ENCODE measurements around the gene LSM4.

Gene LSM4

DNA sequence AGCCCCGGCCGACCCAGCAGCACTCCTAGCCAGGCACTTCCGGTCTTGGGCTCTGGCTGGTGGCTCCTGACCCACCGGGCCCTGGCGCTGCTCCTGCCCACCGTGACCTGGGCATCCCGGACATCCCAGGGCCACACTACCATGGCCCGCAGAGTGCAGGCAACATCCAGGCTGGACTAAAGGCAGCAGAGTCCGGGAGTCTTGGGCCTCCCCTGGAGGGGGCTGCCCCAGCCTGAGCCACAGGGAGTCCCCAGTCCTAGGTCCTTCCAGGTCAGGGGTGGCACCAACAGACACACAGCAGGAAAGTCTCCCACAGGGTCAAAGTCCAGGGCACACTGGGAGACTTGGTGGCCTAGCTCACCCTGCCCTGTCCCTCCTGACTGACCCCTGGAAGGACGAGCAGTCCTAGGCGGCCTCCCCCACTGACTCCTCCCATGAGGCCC is 10.8 kb downstream of the LSM4 start:
- FAIRE-seq, result no peak
- no peak for DNase-seq (ENCODE audit: insufficient read length, low spot score)

DNA sequence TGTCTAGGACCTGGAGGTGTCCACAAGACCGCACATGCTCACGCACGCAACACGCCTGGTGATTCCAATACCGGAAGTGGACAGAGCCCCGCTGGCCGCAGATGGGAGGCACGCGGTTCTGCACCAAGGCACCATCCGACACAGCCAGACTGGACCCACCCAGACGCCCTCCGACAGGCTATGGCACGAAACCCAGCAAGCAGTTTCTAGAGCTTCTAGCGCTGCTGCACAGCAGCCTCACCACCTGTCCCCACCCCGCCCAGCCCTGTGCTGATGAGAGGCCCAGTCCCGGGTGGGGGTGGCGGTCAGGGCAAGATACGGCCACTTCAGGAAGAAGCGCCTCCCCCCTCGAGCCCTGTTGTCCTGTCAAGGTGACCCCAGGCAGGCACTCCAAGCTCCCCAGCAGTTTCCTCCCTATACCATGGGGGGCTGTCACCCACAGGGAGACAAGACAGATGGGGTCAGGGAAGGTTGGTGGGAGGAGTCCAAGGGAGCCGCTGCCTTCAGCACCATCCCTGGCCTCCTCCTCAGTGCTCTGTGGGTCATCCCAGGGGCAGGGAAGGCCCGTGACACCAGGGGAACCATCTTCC is 11.3 kb downstream of the LSM4 start:
- no peak for FAIRE-seq
- DNase-seq (ENCODE audit: insufficient read length, low spot score), result no peak

GRCh38 chr19:18310966-18311365 is 11.9 kb downstream of the LSM4 start:
- no peak for FAIRE-seq

DNA sequence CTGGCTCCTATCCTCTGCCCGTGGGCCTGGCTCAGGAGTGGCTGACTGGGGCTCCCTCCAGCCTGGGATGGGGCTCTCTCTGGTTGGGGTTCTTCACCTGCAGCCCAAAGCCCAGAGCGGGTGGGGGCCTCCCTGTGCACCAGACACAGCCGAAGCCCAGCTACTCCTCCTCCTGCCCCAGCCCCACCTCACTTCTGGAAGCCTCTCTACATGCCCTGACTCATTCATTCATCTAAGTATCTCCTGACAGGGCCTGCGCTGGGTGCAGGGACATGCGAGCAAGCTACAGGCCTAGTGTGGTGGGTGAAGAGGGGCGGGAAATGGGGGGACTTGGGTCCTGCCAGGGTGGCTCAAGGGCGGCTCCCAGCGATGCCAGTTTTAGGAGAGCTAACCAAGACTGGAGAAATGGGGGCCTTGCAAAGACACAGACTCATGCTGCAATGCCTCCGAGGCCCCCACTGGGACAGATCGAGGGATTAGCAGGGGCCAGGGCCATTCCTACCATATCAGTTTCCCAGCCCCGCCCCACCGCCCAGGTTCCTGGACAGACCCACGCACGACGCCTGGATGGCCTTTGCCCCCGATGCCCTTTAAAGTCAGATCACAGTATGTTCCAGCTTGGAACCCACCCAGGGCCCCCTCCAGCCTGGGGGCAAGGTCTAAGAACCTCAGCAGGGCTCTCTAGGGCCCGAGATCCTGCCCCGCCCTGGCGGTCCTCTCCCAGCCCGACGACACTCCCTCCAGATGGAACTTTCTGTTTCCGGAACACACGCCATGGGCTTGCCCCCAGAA is 12.6 kb downstream of the LSM4 start:
- FAIRE-seq (no peak), DNase-seq (ENCODE audit: insufficient read length, low spot score) (no peak)

More at GRCh38 chr19:18310966-18311365, 11.9 kb downstream of the LSM4 start:
- DNase-seq (ENCODE audit: insufficient read length, low spot score), result no peak

DNA sequence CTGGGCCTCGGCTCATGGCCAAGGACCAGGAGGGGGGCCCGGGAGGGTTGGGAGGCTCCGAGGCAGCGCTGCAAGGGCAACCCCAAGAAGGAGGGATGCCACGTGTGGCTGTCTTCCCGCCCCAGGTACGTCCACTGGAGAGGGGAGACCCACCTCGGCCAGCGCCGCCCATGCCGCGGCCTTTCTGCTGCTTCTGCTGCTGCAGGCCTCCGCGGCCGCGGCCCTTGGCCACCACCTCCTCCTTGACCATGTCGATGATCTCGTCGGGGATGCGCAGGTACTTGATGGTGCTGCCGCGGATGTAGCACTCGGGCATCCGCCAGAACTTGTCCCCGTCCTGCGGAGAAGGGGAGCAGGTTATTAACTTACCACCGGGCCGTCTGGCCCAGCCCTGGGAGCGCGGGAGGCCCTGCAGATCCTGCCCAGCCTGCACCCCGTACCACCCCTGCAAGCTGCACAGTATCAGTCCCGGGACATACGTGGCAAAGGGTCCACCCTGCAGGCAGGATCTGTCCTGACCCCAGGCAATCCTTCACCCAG is 13.3 kb downstream of the LSM4 start:
- FAIRE-seq (no peak), DNase-seq (ENCODE audit: insufficient read length, low spot score) (no peak)

DNA sequence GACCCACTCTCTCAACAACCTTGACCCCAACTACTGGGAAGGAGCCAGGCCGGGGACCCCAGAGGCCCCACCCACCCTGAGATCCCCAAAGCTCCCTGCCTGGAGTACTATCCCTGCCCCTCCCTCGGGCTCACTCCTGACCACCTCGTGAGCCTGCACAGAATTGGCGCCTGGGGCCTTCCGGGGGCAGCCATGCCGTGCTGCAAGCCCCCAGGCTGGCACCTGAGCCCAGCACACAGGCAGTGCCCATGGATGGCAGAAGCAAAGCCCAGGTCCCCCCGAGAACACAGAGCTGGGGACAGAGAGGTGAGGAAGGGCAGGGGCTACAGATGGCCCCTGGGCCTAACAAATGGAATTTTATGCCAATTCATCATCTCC is 13.9 kb downstream of the LSM4 start:
- FAIRE-seq, result no peak

DNA sequence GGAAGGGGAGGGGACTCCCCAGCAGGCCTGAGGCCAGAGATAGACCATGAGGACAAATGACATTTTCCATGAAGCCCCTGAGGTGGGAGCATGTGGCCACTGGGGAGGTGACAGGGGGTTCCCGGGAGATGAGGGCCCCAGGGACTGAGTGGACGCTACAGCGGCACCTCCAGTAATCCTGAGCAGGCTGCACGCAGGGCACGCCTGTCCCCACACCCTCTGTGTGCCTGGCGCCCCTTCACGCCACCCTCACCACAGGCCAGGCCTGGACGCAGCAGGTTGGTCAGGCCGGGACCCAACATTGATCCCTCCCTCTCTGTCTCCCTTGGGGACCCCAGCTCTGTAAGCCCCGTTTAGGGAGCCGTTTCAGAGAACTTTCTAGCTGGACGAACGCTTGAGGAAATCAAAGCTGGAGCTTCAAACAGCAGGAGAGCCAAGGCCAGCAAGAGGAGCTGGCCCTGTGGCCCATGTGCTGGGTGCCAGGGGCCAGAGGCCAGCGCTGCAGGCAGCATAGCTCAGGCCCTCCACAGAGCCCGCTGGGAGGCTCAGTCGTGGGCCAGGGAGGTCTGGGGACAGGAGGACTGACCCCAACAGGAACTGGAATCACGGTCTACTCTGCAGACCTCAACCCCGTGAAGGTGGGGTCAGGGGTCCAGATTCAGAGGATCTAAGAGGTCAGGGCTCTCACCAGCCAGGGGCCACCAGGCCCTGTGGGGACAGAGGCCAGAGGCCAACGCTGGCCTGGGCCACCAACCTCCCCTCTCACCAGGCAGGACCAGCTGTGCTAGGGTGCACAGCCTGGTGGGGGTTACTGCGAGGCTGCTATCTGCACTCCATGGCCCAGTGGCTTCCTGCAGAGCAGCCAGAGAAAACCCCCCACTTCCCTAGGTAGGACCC is 14.6 kb downstream of the LSM4 start:
- DNase-seq (ENCODE audit: insufficient read length, low spot score), result no peak
- FAIRE-seq, result no peak

More for the DNA sequence above, 13.9 kb downstream of the LSM4 start:
- no peak for DNase-seq (ENCODE audit: insufficient read length, low spot score)

DNA sequence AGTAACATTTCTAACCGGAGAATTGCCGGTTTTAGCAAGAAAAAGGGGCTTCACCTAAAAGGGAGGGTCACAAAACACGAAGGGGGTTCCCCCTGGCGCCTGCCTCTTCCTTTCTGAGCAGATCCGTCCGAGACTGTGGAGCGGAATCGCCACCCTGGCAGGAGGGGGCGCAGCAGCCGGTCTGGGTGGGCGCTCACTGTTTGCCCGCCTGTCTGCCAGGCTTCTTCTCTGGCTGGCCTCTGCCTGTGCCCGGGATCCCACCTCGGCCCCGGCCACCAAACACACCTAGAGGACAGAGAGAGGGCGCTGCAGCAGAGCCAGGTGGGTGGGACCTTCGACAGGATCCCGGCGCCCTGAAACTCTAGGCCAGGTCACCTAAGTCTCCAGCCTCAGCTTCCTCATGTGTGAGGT is 15.6 kb downstream of the LSM4 start:
- FAIRE-seq (no peak), DNase-seq (ENCODE audit: insufficient read length, low spot score) (no peak)

GRCh38 chr19:18306888-18307260 is 16.0 kb downstream of the LSM4 start:
- FAIRE-seq (no peak), DNase-seq (ENCODE audit: insufficient read length, low spot score) (no peak)

DNA sequence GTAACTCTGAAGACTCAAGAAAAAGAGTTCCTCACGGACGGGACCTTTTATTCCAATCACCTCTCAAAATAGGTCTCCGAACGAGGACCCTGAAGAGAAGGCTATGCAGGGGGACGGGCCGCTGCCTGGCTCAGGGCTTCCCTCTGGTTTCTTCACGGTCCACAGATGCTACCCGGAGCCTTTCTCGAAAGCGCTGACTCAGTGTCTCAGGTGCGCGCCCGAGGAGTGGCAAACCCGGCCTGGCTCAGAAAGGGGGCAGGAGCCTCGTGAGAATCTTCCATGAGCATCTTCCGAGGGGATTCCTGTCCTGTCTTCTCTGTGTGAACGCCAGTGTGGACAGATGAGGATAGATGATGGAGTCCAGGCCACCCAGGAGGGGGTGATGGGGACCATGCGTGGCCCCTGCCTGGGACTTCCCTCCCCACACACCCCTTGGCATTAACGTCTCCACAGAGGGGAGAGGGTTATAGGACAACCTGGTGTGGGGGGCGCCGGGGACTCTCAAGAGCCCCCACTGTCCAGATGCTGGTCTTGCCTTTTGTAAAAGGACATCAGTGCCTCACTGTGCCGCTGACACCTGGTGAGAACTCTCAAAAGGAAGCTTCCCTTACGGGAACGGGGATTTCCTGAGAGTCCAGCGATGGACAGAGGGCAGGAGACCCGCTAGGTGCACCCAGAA is 16.5 kb downstream of the LSM4 start:
- peak; percentile 54 for FAIRE-seq

DNA sequence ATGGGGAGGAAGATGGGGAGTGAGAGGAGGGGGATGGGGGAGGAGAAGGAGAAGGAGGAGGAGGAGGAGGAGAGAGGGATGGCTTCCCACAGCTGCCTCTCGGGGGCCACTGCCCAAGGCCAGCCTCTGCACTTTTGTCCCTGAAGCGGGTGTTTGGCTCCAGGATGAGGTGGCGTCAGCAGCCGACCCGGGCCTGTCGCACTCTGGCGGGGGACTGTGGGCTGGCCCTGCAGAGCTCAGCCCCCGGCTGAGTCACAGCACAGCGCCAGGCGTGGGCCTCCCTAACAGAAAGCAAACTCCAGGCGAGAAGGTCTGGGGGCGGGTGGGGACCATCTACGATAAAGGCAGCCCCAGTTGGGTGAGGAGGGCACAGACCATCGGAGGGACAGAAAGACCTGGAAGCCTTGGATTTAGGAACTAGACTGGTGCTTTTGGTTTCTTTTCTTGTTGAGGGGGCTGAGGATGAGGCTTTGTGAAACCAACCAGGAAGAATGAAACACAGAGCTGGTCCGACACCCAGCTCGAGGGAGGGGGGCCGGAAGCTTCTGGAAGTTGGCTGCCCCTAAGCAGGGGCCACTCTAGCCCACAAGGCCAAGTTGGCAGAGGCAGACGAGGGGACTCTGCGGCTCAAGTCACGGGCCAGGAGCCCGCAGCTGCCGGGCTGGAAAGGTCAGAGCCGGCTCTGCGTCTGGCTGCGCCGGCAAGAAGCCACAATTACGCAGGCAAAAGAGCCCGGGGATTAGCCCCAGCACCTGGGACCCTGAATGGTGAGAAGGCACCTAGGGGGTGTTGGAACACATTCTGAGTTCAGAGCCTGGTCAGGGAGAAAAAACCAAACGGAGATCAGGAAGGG is 18.2 kb downstream of the LSM4 start:
- peak; percentile 72 for DNase-seq (ENCODE audit: insufficient read length, low spot score)
- FAIRE-seq, result peak; percentile 88

More for the DNA sequence above, 16.5 kb downstream of the LSM4 start:
- DNase-seq (ENCODE audit: insufficient read length, low spot score), result no peak

DNA sequence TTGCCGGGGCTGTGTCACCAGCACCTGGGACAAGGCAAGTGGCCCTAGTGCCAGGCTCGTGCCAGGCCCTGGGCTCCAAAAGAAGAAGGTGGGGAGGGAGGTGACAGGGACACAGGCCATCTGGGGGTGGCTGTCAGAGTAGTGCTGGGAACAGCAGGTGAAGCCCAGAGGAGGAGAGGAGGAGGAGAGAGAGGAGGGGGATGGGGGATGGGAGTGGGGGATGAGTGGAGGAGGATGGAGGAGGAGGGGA is 18.7 kb downstream of the LSM4 start:
- FAIRE-seq (no peak), DNase-seq (ENCODE audit: insufficient read length, low spot score) (no peak)

- FAIRE-seq, result no peak
- DNase-seq (ENCODE audit: insufficient read length, low spot score), result no peak
These were observed 21.2 kb downstream of the LSM4 start for GRCh38 chr19:18301718-18302111.

GRCh38 chr19:18300930-18301717 is 21.8 kb downstream of the LSM4 start:
- DNase-seq (ENCODE audit: insufficient read length, low spot score) (no peak), FAIRE-seq (no peak)

- FAIRE-seq (no peak), DNase-seq (ENCODE audit: insufficient read length, low spot score) (no peak)
These were observed 23.2 kb downstream of the LSM4 start for GRCh38 chr19:18299654-18300053.

DNA sequence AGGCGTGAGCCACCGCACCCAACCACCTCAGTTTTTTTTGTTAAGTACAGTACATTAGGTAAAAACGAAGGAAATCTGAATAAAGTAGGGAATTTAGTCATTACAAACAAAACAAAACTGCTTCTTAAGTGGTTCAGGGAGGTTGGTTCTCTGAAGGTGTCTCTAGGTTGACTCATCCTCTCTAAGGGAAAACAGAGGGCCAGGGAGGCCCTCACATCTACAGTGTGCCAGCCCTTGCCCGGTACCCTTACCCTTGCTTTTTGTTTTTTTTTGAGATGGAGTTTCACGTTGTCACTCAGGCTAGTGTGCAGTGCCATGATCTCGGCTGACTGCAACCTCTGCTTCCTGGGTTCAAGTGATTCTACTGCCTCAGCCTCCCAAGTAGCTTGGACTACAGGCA is 24.3 kb downstream of the LSM4 start:
- FAIRE-seq (no peak), DNase-seq (ENCODE audit: insufficient read length, low spot score) (no peak)

DNA sequence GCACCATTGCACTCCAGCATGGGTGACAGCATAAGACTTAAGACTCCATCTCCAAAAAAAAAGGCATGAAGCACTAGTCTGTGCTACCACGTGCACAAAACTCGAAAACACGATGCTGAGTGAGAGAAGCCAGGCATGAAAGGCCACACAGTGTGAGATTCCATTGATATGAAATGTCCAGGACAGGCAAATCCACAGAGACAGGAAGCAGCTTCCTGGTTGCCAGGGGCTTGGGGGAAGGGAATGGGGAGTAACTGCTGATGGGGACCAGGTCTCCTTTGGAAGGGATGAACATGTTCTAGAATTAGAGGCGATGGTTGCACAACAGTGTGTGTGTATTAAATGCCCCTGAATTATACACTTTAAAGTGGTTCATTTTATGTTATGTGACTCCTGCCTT is 25.6 kb downstream of the LSM4 start:
- FAIRE-seq (no peak), DNase-seq (ENCODE audit: insufficient read length, low spot score) (no peak)

DNA sequence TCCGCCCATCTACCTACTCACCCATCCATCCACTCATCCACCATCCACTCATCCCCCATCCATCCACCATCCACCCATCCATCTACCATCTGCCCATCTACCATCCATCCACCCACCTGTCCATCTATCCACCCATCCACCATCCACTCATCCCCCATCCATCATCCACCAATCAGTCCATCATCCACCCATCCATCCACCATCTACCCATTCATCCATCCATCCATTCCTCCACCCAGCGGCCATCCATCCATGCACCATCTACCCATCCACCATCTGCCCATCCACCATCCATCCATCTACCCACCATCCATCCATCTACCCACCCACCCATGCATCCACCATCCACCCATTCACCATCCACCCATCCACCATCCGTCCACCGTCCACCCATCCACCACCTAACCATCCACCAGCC is 27.8 kb downstream of the LSM4 start:
- no peak for DNase-seq (ENCODE audit: insufficient read length, low spot score)
- FAIRE-seq, result no peak

DNA sequence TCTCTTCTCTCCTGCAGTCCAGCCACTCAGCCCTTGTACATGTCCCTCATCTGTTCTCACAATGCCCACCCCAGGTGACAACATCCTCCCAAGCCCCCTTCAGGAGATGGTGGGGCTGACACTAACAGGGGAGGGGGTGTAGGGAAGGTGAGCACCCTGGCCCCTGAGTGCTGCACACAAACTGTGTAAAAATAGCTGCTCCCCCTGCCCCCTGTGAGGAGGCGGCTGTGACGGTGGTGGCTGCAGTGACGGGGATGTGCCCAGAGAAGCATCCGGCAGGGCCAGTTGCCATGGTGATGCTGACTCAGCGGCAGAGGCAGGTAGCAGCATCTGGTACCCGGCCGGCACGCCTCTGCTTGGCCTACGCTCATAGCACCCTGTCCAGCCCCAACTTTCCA is 28.4 kb downstream of the LSM4 start:
- FAIRE-seq (no peak), DNase-seq (ENCODE audit: insufficient read length, low spot score) (no peak)

All from GM19239 (cell line).